DMS 273 (cell line): ENCODE results near the gene KCNK2.

Source experiments
- DNase-seq: peaks from one replicate; lab custom pipeline; 2025; ENCODE audit not compliant: unreplicated experiment; lab: John Stamatoyannopoulos, UW

Gene KCNK2

DNA sequence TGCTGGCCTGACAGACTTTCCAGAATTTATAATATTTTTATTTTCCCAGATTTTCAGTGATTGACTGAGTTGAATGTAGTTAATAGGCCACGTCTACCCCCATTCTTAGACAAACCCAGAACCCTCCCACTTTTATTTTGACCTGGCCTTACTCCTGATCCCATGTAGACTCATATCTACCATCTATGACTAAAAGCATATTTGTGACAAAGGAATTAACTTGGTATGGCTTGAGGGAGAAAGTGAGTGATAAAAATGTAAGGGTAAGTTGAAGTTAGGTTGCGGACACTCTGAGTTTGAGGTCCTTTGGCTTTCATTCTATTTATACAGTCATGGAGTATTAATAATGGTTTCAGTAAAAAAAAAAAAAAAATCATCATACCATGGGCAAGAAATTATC, 168.4 kb downstream of the KCNK2 start:
- DNase-seq, result no peak

DNA sequence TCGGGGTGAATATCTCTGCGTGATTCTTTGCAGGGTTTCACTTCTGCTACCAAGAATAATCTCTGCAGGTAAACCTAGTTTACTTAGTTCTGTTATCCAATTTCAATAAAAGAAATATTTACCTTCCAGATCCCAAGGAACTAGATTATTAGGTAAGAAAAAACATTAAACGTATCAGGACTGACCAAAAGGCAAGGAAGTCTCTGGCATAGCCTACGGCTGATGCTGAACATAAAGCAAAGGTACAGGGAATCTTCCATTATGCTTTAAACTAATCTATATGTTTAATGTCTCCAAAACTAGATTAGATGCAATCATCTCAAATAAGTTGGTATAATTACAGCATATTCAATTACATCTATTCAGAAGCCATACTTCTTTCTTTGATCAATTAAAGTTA, 168.9 kb downstream of the KCNK2 start:
- no peak for DNase-seq

DNA sequence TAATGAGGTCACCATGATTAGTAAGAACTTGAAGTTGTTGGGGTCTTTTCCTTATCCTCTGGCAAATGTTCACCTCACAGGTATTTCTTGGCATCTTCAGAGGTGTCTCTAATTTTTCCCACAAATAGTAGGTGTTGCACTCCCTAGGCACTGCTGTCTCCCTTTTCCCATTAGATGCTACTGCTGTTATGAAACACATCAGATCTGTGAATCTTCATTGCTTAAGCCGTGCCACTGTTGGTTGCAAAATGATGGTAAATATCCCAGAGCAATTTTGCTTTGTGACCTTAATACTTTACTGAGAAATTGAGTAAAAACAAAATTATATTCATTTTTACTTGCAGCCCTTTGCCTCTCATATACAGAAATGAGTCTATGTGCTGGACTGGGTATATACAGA, 169.6 kb downstream of the KCNK2 start:
- no peak for DNase-seq

GRCh38 chr1:215256936-215257679, 174.6 kb downstream of the KCNK2 start:
- no peak for DNase-seq

DNA sequence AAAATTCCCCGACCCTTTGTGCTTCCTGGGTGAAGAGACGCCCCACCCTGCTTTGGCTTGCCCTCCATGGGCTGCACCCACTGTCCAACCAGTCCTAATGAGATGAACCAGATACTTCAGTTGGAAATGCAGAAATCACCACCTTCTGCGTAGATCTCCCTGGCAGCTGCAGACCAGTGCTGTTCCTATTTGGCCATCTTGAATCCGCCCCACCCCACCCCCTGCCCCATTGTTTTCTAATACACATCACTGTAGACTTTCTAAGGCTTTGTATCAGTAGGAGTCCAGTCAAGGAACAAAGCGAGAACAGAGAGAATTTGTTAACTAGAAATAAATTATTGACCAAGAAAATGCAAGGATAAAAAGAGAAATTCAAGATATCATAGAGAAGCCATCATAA, 178.2 kb downstream of the KCNK2 start:
- DNase-seq, result no peak

- no peak for DNase-seq
These were observed 179.6 kb downstream of the KCNK2 start for GRCh38 chr1:215262106-215262505.

- no peak for DNase-seq
These were observed 181.1 kb downstream of the KCNK2 start for GRCh38 chr1:215263636-215264035.

GRCh38 chr1:215264649-215265048, 182.1 kb downstream of the KCNK2 start:
- DNase-seq, result no peak

- DNase-seq, result no peak
These were observed 185.0 kb downstream of the KCNK2 start for GRCh38 chr1:215267495-215267894.

- DNase-seq, result no peak
These were observed 187.4 kb downstream of the KCNK2 start for GRCh38 chr1:215269955-215270354.

DNA sequence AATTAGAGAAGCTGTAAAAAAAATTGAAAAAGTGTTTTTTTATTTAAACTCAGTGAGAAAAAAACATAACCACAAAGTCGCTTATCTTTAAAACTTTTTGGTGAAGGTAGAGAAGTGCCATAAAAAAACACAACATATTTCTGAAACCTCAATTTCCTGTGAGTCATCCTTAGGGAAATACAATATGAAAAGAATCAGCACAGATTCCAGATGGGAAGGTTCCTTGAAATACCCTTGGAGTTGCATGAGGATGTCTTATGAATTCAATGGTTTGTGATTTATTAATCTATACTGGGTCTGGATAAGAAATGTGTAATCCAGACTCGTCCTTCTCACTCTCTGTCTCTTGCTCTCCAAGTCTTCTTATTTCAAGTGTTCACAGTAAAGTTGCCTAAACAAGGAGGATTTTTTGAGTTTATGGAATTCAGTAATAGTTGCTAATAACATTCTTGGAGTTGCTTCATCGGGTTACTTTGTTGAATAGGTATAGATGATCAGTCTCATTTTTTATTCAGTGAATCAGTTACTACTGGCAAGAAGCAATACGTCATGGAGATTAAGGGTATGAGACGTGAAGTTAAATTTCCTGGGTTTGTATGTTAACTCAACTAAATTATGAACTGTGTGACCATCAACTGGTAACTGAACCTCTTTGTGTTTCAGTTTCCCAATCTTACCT, 191.4 kb downstream of the KCNK2 start:
- DNase-seq, result no peak

DNA sequence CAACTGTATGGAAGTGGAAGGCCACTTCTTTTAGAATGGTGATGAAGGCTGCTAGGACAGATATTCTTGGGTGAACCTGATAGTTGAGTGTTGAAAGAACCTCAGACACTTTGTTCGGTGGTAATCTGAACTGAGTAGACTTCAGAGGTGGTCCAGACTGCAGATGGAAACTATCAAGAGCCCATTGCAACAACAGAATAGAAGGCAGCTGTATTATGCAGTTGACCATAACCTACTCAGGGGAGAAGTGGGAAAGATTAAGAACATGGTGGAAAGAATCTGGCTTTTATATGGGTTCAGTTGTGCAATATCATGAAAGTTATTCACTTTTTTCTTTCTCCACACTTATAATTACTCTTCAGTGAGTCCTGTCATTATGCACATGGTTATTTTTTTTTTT, 194.0 kb downstream of the KCNK2 start:
- DNase-seq, result no peak

DNA sequence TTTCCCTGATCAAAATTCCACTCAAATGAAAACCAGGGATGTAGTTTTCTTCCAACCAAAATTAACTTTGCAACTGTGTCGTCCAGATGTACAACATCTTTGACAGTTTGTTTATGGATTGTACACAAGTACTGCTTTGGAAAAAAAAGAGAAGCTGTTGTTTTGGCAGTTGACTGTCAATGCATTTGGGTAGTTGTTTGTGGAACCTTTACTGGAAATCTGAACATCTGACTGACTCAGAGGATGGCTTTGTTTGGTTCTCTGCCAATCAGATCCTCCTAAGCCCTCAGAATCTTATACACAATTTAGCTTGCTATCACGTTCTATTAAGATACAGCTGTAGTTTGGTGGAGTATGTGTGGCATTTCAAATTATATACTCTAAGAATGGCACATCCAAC, 195.0 kb downstream of the KCNK2 start:
- no peak for DNase-seq

DNA sequence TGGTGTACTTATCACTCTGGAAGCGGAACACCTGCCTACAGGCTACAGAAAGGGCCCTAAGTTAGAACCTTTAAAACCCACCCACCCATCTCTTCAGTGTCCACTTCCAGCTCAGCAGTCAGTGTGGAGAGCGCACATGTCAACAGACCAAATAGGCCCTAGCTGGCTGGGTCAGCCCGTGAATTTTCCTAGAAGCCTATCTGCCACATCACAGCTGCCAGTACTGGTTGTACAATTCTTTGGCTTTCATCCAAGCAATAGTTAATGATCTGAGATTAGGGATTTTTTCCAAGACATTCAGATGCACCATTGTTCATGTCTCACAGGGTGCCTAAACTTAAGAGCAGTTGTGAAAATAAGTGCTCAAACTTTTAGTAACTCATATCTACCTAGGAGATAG, 197.1 kb downstream of the KCNK2 start:
- peak; percentile 26 for DNase-seq

DNA sequence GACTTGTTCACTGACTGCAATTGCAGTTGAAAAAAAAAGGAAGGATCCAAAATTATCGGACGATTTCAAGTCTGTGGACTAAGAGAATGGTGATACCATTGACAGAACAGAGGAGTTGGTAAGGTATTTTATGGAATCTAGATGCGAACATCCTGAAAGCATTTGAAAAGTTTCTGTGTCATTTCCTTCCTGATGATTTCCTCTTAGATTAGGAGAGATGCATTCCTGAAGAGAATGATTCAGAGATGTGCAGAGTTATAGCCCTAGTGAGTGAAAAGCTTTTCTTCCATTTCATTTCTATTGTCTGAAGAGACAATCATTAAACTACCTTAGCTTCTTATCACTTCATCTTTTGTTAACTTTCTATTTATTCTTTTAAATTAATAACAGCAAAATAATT, 200.0 kb downstream of the KCNK2 start:
- DNase-seq, result no peak

- DNase-seq, result peak; percentile 87
These were observed 202.7 kb downstream of the KCNK2 start for GRCh38 chr1:215285013-215285800.
